WI38 (cell line): Measurements from ENCODE around the gene ATE1.
"Not testable (repeated sequence)": the region's sequence is repeated elsewhere in the genome, so short reads cannot be mapped to it uniquely, and the experiment has no call there.

ENCODE experiments used
- H3K4me3 ChIP-seq: 2 replicates; pipeline ENCODE4 v1.5.1; 2011; ENCODE audit warnings: low read depth, mild to moderate bottlenecking, control low read depth, low read length
- CTCF ChIP-seq: IDR thresholded peaks from 2 replicates; pipeline ENCODE4 v1.5.1; 2012; ENCODE audit warnings: low read depth, mild to moderate bottlenecking, control low read depth, low read length

Gene ATE1

GRCh38 chr10:121928528-121928884 is 675 bp upstream of the ATE1 start:
- no peak for TF ChIP-seq CTCF

GRCh38 chr10:121927318-121927840 is 452 bp downstream of the ATE1 start:
- H3K4me3 ChIP-seq: peak overlapping the region; percentile 93

More at GRCh38 chr10:121928528-121928884, 675 bp upstream of the ATE1 start:
- H3K4me3 ChIP-seq: peak overlapping the region; percentile 93

GRCh38 chr10:121926671-121927317 is 1.0 kb downstream of the ATE1 start:
- peak overlapping the region; percentile 93 for H3K4me3 ChIP-seq
- TF ChIP-seq CTCF: no peak

More at GRCh38 chr10:121927318-121927840, 452 bp downstream of the ATE1 start:
- TF ChIP-seq CTCF: no peak

GRCh38 chr10:121926157-121926556 is 1.7 kb downstream of the ATE1 start:
- H3K4me3 ChIP-seq: no peak overlapping the region
- no peak for TF ChIP-seq CTCF

- TF ChIP-seq CTCF: no peak
- no peak overlapping the region for H3K4me3 ChIP-seq
Measured at GRCh38 chr10:121921238-121921931, 6.4 kb downstream of the ATE1 start.

GRCh38 chr10:121919666-121920065 is 8.2 kb downstream of the ATE1 start:
- H3K4me3 ChIP-seq: no peak overlapping the region
- no peak for TF ChIP-seq CTCF

GRCh38 chr10:121918800-121919199 is 9.0 kb downstream of the ATE1 start:
- H3K4me3 ChIP-seq: not testable (repeated sequence)

- no peak for TF ChIP-seq CTCF
- no peak overlapping the region for H3K4me3 ChIP-seq
Measured at GRCh38 chr10:121914661-121915060, 13.2 kb downstream of the ATE1 start.
